IMR-90 (cell line): ENCODE measurements around the gene CYP27B1. TPM values are rescaled to one million over a fixed set of nuclear protein-coding genes. Genes with fewer than 3 reads are reported as not detected.

Experiments used
- ATAC-seq: fragments of 200-7000 bp; cut with Tn5 transposase; 2 replicates; pipeline ENCODE4 v1.9.1; 2020; ENCODE audit warnings: low read depth, mild to moderate bottlenecking, moderate library complexity
- BruUV-seq: library from RNA; stranded (reverse); fragments of 400-500 nt; replicated peaks from 2 replicates; lab custom pipeline; 2021; lab: Mats Ljungman, UMichigan
- CTCF ChIA-PET: fragments of 300-600 bp; formaldehyde crosslinking; extraction: SDS; loops from one replicate; lab custom pipeline; 2021; ENCODE audit warnings: antibody characterized with exemption; lab: Yijun Ruan, JAX
- POLR2A ChIA-PET: fragments of 300-600 bp; sonication (Branson Sonifier 250); formaldehyde crosslinking; loops from one replicate; lab custom pipeline; 2022; ENCODE audit warnings: antibody characterized with exemption; ENCODE audit not compliant: unreplicated experiment; lab: Charles Lee
- DNase-seq: peaks from one replicate; pipeline ENCODE4 v3.0.0; 2013
- H2AFZ ChIP-seq: replicated peaks from 2 replicates; pipeline ENCODE3; 2013; ENCODE audit warnings: low read length, mild to moderate bottlenecking; ENCODE audit not compliant: poor library complexity
- H2AK5ac ChIP-seq: 2 replicates; pipeline ENCODE4 v1.6.1; 2013; ENCODE audit warnings: low read depth, low read length, inconsistent platforms
- H2AK9ac ChIP-seq: replicated peaks from 2 replicates; pipeline ENCODE3; 2013; ENCODE audit warnings: mild to moderate bottlenecking, low read depth, low read length, moderate library complexity; ENCODE audit not compliant: poor library complexity
- H2BK120ac ChIP-seq: 2 replicates; pipeline ENCODE4 v1.6.1; 2013; ENCODE audit warnings: low read depth, low read length, inconsistent platforms
- H2BK15ac ChIP-seq: 3 replicates; pipeline ENCODE4 v1.6.1; 2013; ENCODE audit warnings: low read depth, low read length, inconsistent platforms
- H2BK20ac ChIP-seq: 2 replicates; pipeline ENCODE4 v1.6.1; 2013; ENCODE audit warnings: low read depth, mild to moderate bottlenecking, inconsistent platforms, low read length, moderate library complexity
- H2BK5ac ChIP-seq: 2 replicates; pipeline ENCODE4 v1.6.1; 2013; ENCODE audit warnings: mild to moderate bottlenecking, low read depth, low read length, inconsistent platforms; ENCODE audit not compliant: poor library complexity, severe bottlenecking
- H3K14ac ChIP-seq: replicated peaks from 2 replicates; pipeline ENCODE4 v1.6.1; 2013; ENCODE audit warnings: low read depth, low read length, inconsistent platforms
- H3K18ac ChIP-seq: 2 replicates; pipeline ENCODE4 v1.6.1; 2013; ENCODE audit warnings: low read depth, low read length, control low read depth
- H3K23ac ChIP-seq: 2 replicates; pipeline ENCODE4 v1.6.1; 2013; ENCODE audit warnings: low read depth, low read length, inconsistent platforms
- H3K27ac ChIP-seq: 2 replicates; pipeline ENCODE4 v1.5.1; 2013; ENCODE audit warnings: mild to moderate bottlenecking, control low read depth, low read length; ENCODE audit not compliant: insufficient read depth
- H3K27me3 ChIP-seq: 2 replicates; pipeline ENCODE4 v1.6.1; 2013; ENCODE audit warnings: low read length; ENCODE audit not compliant: control insufficient read depth, insufficient read depth
- H3K36me3 ChIP-seq: 2 replicates; pipeline ENCODE4 v1.6.1; 2013; ENCODE audit warnings: low read length, mixed read lengths; ENCODE audit not compliant: control insufficient read depth, insufficient read depth
- H3K4ac ChIP-seq: 2 replicates; pipeline ENCODE4 v1.6.1; 2013; ENCODE audit warnings: low read depth, low read length, inconsistent platforms
- H3K4me1 ChIP-seq: 2 replicates; pipeline ENCODE4 v1.6.1; 2013; ENCODE audit warnings: low read length, mixed read lengths; ENCODE audit not compliant: control insufficient read depth, insufficient read depth
- H3K4me2 ChIP-seq: 2 replicates; pipeline ENCODE4 v1.6.1; 2013; ENCODE audit warnings: low read depth, mild to moderate bottlenecking, control low read depth, low read length, moderate library complexity
- H3K4me3 ChIP-seq: 2 replicates; pipeline ENCODE4 v1.5.1; 2013; ENCODE audit warnings: low read depth, mild to moderate bottlenecking, control low read depth, low read length, moderate library complexity; ENCODE audit not compliant: insufficient read depth
- H3K56ac ChIP-seq: 2 replicates; pipeline ENCODE4 v1.6.1; 2013; ENCODE audit warnings: low read length, inconsistent platforms; ENCODE audit not compliant: insufficient read depth; ENCODE audit errors: extremely low read depth
- H3K79me1 ChIP-seq, 2 experiments: 2 replicates each; pipeline ENCODE4 v1.6.1; 2013; ENCODE audit warnings: low read length in 2 of 2, inconsistent platforms in 1 of 2, low read depth in 1 of 2
- H3K9ac ChIP-seq: 2 replicates; pipeline ENCODE4 v1.6.1; 2013; ENCODE audit warnings: low read depth, low read length, control low read depth
- H3K9me1 ChIP-seq: 2 replicates; pipeline ENCODE4 v1.6.1; 2013; ENCODE audit warnings: low read length, inconsistent platforms; ENCODE audit not compliant: insufficient read depth
- H3K9me3 ChIP-seq: 2 replicates; pipeline ENCODE4 v1.6.1; 2013; ENCODE audit warnings: low read length; ENCODE audit not compliant: control insufficient read depth, insufficient read depth
- H4K20me1 ChIP-seq: 2 replicates; pipeline ENCODE4 v1.6.1; 2013; ENCODE audit warnings: low read length, inconsistent platforms; ENCODE audit not compliant: insufficient read depth
- H4K5ac ChIP-seq: 2 replicates; pipeline ENCODE4 v1.6.1; 2013; ENCODE audit warnings: mild to moderate bottlenecking, low read depth, low read length, control low read depth
- H4K8ac ChIP-seq, 2 experiments: 2 replicates each; pipeline ENCODE4 v1.6.1; 2013; ENCODE audit warnings: low read depth in 2 of 2, low read length in 2 of 2, control low read depth in 1 of 2, inconsistent platforms in 1 of 2
- H4K91ac ChIP-seq: 2 replicates; pipeline ENCODE4 v1.6.1; 2013; ENCODE audit warnings: low read depth, low read length, inconsistent platforms; ENCODE audit not compliant: insufficient read depth
- CEBPB ChIP-seq: IDR thresholded peaks from 2 replicates; pipeline ENCODE4 v1.6.1; 2012; ENCODE audit warnings: low read depth, low read length, improper control_type of control experiment
- CHD1 ChIP-seq: IDR thresholded peaks from 2 replicates; pipeline ENCODE4 v1.6.1; 2012; ENCODE audit warnings: low read depth, low read length, improper control_type of control experiment
- ELK1 ChIP-seq: fragments of 150-350 bp; IDR thresholded peaks from 2 replicates; pipeline ENCODE4 v1.6.1; 2016; ENCODE audit warnings: low read depth, mild to moderate bottlenecking, low read length, moderate library complexity, borderline replicate concordance
- MXI1 ChIP-seq: IDR thresholded peaks from 2 replicates; pipeline ENCODE4 v1.6.1; 2012; ENCODE audit warnings: low read depth, mild to moderate bottlenecking, low read length, moderate library complexity, borderline replicate concordance
- USF2 ChIP-seq: fragments of 150-350 bp; IDR thresholded peaks from 2 replicates; pipeline ENCODE4 v1.6.1; 2017; ENCODE audit warnings: mild to moderate bottlenecking, antibody characterized with exemption, low read length, low read depth
- WGBS, 2 experiments: methylation state at CpG; one replicate each; pipeline versions ENCODE4 v1.1.5 to v1.1.7; 2013; ENCODE audit warnings: missing lambda C conversion rate in 2 of 2; ENCODE audit not compliant: insufficient read length in 1 of 2; ENCODE audit errors: extremely low coverage in 2 of 2; 5-methylcytosine and 5-hydroxymethylcytosine counted together
- dilution Hi-C: fragments of 300-500 bp; cut with HindIII; formaldehyde crosslinking; loops from one replicate; pipeline ENCODE4 v1.14.3; 2018; ENCODE audit warnings: low sequenced_read_pairs; ENCODE audit not compliant: unreplicated experiment
- in situ Hi-C: fragments of 300-500 bp; cut with MboI; formaldehyde crosslinking; loops from 3 replicates; pipeline ENCODE4 v1.14.3; 2019; ENCODE audit warnings: low sequenced_read_pairs, inconsistent platforms, mixed read lengths
- intact Hi-C: fragments of 100-400 bp; cut with micrococcal nuclease; formaldehyde crosslinking; loops from 2 replicates; pipeline ENCODE4 v1.10.0; 2022
- polyA plus RNA-seq, 3 experiments: library from polyadenylated mRNA; depleted of rRNA; stranded (reverse); fragments of >200 nt; gene quantifications; 2 replicates each; pipeline ENCODE4 v1.2.3, GENCODE V29; 2012; ENCODE audit warnings: low replicate concordance in 1 of 3
- total RNA-seq: library from RNA; depleted of rRNA; stranded (reverse); fragments of >200 nt; gene quantifications from 2 replicates; pipeline ENCODE4 v1.2.3, GENCODE V29; 2012

Gene CYP27B1
- total and polyA plus RNA-seq, 2 of the 4 experiments (the other 2 are of a cell fraction), result 0.36 to 1.3 TPM

GRCh38 chr12:57735198-57735855, 31.6 kb downstream of the CYP27B1 start:
- no peak for DNase-seq
- Histone ChIP-seq H3K4ac (no peak overlapping the region), H2AK9ac (peak overlapping the region; percentile 67), H2BK120ac (no peak overlapping the region), H4K5ac (no peak overlapping the region), H3K27me3 (peaks cover 89% of the 10 kb centered on the region), H3K14ac (no peak overlapping the region), H3K27ac (no peak overlapping the region), H3K9me1 (no peaks in the 10 kb centered on the region), H3K18ac (no peak overlapping the region), H3K4me1 (0 out of 2 replicates have a peak, but pooled peaks cover 3% of the 10 kb centered on the region), H3K4me3 (no peak overlapping the region), H3K56ac (no peak overlapping the region), H4K20me1 (0 out of 2 replicates have a peak, but pooled peaks cover 10% of the 10 kb centered on the region), H3K36me3 (no peaks in the 10 kb centered on the region), H2AFZ (peak overlapping the region; percentile 79), H2BK20ac (no peak overlapping the region), H2AK5ac (no peak overlapping the region), H3K9me3 (peaks cover 2% of the 10 kb centered on the region; the same call in 1 of the 2 replicates), H2BK5ac (no peak overlapping the region), H3K79me1 (no peaks in the 10 kb centered on the region), H2BK15ac (no peak overlapping the region), H3K9ac (no peak overlapping the region), H3K4me2 (no peak overlapping the region), H4K8ac (no peak overlapping the region), H4K91ac (no peak overlapping the region), H3K23ac (peak overlapping the region; percentile 75; the same call in 1 of the 2 replicates)
- in situ Hi-C loops (loop anchor here (10.0 kb wide), 1 partner anchor 151 kb away; no protein-coding TSS in a partner anchor), intact Hi-C loops (loop anchor here (5.0 kb wide), 1 partner anchor 153 kb away; no protein-coding TSS in a partner anchor), dilution Hi-C loops (no loop called here)
- BruUV-seq, result no TSS peak
- ChIA-PET CTCF (interaction anchor here (1.9 kb wide), 1 partner anchor 10 kb away, joined by 6 read pairs; the partner anchor contains the start of gene TSPAN31), POLR2A (interaction anchor here (1.2 kb wide), 1 partner anchor 9 kb away, joined by 3 read pairs; no protein-coding TSS in a partner anchor)
- no CpG with 5 or more reads among the region's 8 CpGs for WGBS, 2 experiments
- no peak; the same call in 1 of the 2 replicates for ATAC-seq
- no peak for TF ChIP-seq CEBPB
- no peak for TF ChIP-seq MXI1
- no peak for TF ChIP-seq ELK1
- TF ChIP-seq CHD1, result no peak
- TF ChIP-seq USF2, result no peak
